Karpas-422 (cell line): Measurements from ENCODE around the gene SMIM35. TPM values are rescaled to one million over a fixed set of nuclear protein-coding genes. Genes with fewer than 3 reads are reported as not detected.

Experiments used
- DNase-seq: peaks from one replicate; pipeline ENCODE4 v3.0.0-alpha.2; 2015
- H2AFZ ChIP-seq: fragments of 200-600 bp; sonication (generic); 2 replicates; pipeline ENCODE4 v1.6.1; 2014; ENCODE audit warnings: antibody characterized with exemption, low read length, mixed read lengths
- H3K27ac ChIP-seq: fragments of 200-600 bp; sonication (generic); 2 replicates; pipeline ENCODE4 v1.5.1; 2014; ENCODE audit warnings: mild to moderate bottlenecking, low read length, moderate library complexity
- H3K27me3 ChIP-seq: fragments of 200-600 bp; sonication (generic); 2 replicates; pipeline ENCODE4 v1.6.1; 2014; ENCODE audit warnings: low read length, mixed read lengths
- H3K36me3 ChIP-seq: fragments of 200-600 bp; sonication (generic); 2 replicates; pipeline ENCODE4 v1.6.1; 2014; ENCODE audit warnings: low read length, mixed read lengths; ENCODE audit not compliant: insufficient read depth
- H3K4me1 ChIP-seq: fragments of 200-600 bp; sonication (generic); 2 replicates; pipeline ENCODE4 v1.6.1; 2014; ENCODE audit warnings: mild to moderate bottlenecking, low read length, mixed read lengths
- H3K4me2 ChIP-seq: fragments of 200-600 bp; sonication (generic); 2 replicates; pipeline ENCODE4 v1.6.1; 2014; ENCODE audit warnings: low read length, low read depth, mild to moderate bottlenecking; ENCODE audit not compliant: poor library complexity, severe bottlenecking
- H3K4me3 ChIP-seq: fragments of 200-600 bp; sonication (generic); 2 replicates; pipeline ENCODE4 v1.5.1; 2014; ENCODE audit warnings: mild to moderate bottlenecking, antibody characterized with exemption, low read length, mixed read lengths
- H3K79me2 ChIP-seq: fragments of 200-600 bp; sonication (generic); 2 replicates; pipeline ENCODE4 v1.6.1; 2014; ENCODE audit warnings: mild to moderate bottlenecking, low read length, mixed read lengths
- H3K9ac ChIP-seq: fragments of 200-600 bp; sonication (generic); 2 replicates; pipeline ENCODE4 v1.6.0; 2014; ENCODE audit warnings: low read length
- H3K9me2 ChIP-seq: fragments of 200-600 bp; sonication (generic), shearing (Covaris generic); replicated peaks from 2 replicates; pipeline ENCODE4 v1.6.0; 2014; ENCODE audit warnings: mild to moderate bottlenecking, low read length, moderate library complexity; ENCODE audit not compliant: insufficient read depth
- H3K9me3 ChIP-seq: fragments of 300-700, 200-600 bp; sonication (generic); 2 replicates; pipeline ENCODE4 v1.6.1; 2014; ENCODE audit warnings: low read length, mixed read lengths
- H4K20me1 ChIP-seq: fragments of 200-600 bp; sonication (generic); 2 replicates; pipeline ENCODE4 v1.6.1; 2014; ENCODE audit warnings: mild to moderate bottlenecking, antibody characterized with exemption, low read length, low read depth; ENCODE audit not compliant: insufficient read depth
- total RNA-seq: library from RNA; depleted of rRNA; stranded (reverse); fragments of >200 nt; shearing (Covaris generic); gene quantifications from 2 replicates; pipeline ENCODE4 v1.2.3, GENCODE V29; 2014; ENCODE audit warnings: low replicate concordance

The SMIM35 gene
- total RNA-seq, 1 experiment from 2014 or later, result not detected

GRCh38 chr11:118114266-118114665, 27.5 kb upstream of the SMIM35 start:
- no peaks in the 10 kb centered on the region for H3K36me3 ChIP-seq
- no peaks in the 10 kb centered on the region for H3K27me3 ChIP-seq
- H2AFZ ChIP-seq, result no peak overlapping the region
- no peaks in the 10 kb centered on the region for H3K4me1 ChIP-seq
- H3K9me2 ChIP-seq, result no peaks in the 10 kb centered on the region
- no peak overlapping the region for H3K9ac ChIP-seq
- H3K27ac ChIP-seq, result no peak overlapping the region
- no peaks in the 10 kb centered on the region for H3K79me2 ChIP-seq
- H3K4me3 ChIP-seq, result no peak overlapping the region
- no peak for DNase-seq
- no peak overlapping the region for H3K4me2 ChIP-seq
- H3K9me3 ChIP-seq, result no peaks in the 10 kb centered on the region
- no peaks in the 10 kb centered on the region for H4K20me1 ChIP-seq

GRCh38 chr11:118112711-118113430, 26.1 kb upstream of the SMIM35 start:
- Histone ChIP-seq H3K9me3 (no peaks in the 10 kb centered on the region), H3K27me3 (no peaks in the 10 kb centered on the region), H3K9me2 (no peaks in the 10 kb centered on the region), H3K4me3 (no peak overlapping the region), H3K9ac (no peak overlapping the region), H3K36me3 (no peaks in the 10 kb centered on the region), H3K4me2 (no peak overlapping the region), H3K4me1 (no peaks in the 10 kb centered on the region), H2AFZ (no peak overlapping the region), H4K20me1 (no peaks in the 10 kb centered on the region), H3K27ac (no peak overlapping the region), H3K79me2 (no peaks in the 10 kb centered on the region)
- no peak for DNase-seq

- Histone ChIP-seq H3K79me2 (no peaks in the 10 kb centered on the region), H3K4me2 (no peak overlapping the region)
Measured at GRCh38 chr11:118111744-118112035, 24.9 kb upstream of the SMIM35 start.

GRCh38 chr11:118111019-118111743, 24.4 kb upstream of the SMIM35 start:
- H3K4me2 ChIP-seq, result no peak overlapping the region
- no peak overlapping the region for H3K4me3 ChIP-seq
- H3K36me3 ChIP-seq, result no peaks in the 10 kb centered on the region
- DNase-seq, result no peak
- no peaks in the 10 kb centered on the region for H3K79me2 ChIP-seq
- no peak overlapping the region for H3K9ac ChIP-seq
- H3K9me3 ChIP-seq, result no peaks in the 10 kb centered on the region
- no peak overlapping the region for H3K27ac ChIP-seq
- H3K27me3 ChIP-seq, result no peaks in the 10 kb centered on the region
- H3K4me1 ChIP-seq, result no peaks in the 10 kb centered on the region
- H3K9me2 ChIP-seq, result no peaks in the 10 kb centered on the region
- no peaks in the 10 kb centered on the region for H4K20me1 ChIP-seq
- H2AFZ ChIP-seq, result no peak overlapping the region

More at GRCh38 chr11:118111744-118112035, 24.9 kb upstream of the SMIM35 start:
- H3K27ac ChIP-seq, result no peak overlapping the region
- H4K20me1 ChIP-seq, result no peaks in the 10 kb centered on the region
- H3K36me3 ChIP-seq, result no peaks in the 10 kb centered on the region
- H3K4me1 ChIP-seq, result no peaks in the 10 kb centered on the region
- no peak overlapping the region for H2AFZ ChIP-seq
- DNase-seq, result no peak
- no peak overlapping the region for H3K9ac ChIP-seq
- no peaks in the 10 kb centered on the region for H3K9me3 ChIP-seq
- no peak overlapping the region for H3K4me3 ChIP-seq
- H3K9me2 ChIP-seq, result no peaks in the 10 kb centered on the region
- H3K27me3 ChIP-seq, result no peaks in the 10 kb centered on the region

- H3K4me2 ChIP-seq, result no peak overlapping the region
Measured at GRCh38 chr11:118109231-118109630, 22.5 kb upstream of the SMIM35 start.

GRCh38 chr11:118108513-118108912, 21.8 kb upstream of the SMIM35 start:
- Histone ChIP-seq H3K9ac (no peak overlapping the region), H3K79me2 (no peaks in the 10 kb centered on the region), H3K36me3 (no peaks in the 10 kb centered on the region), H3K4me3 (no peak overlapping the region), H3K9me3 (no peaks in the 10 kb centered on the region), H4K20me1 (no peaks in the 10 kb centered on the region), H3K4me1 (0 out of 2 replicates have a peak, but pooled peaks cover 3% of the 10 kb centered on the region), H3K9me2 (no peaks in the 10 kb centered on the region), H2AFZ (no peak overlapping the region), H3K4me2 (no peak overlapping the region), H3K27me3 (no peaks in the 10 kb centered on the region), H3K27ac (no peak overlapping the region)
- DNase-seq, result no peak

More at GRCh38 chr11:118109231-118109630, 22.5 kb upstream of the SMIM35 start:
- Histone ChIP-seq H3K4me3 (no peak overlapping the region), H4K20me1 (no peaks in the 10 kb centered on the region), H3K9me3 (no peaks in the 10 kb centered on the region), H3K36me3 (no peaks in the 10 kb centered on the region), H3K9me2 (no peaks in the 10 kb centered on the region), H3K27ac (no peak overlapping the region), H3K4me1 (0 out of 2 replicates have a peak, but pooled peaks cover 3% of the 10 kb centered on the region), H3K79me2 (no peaks in the 10 kb centered on the region), H3K9ac (no peak overlapping the region), H2AFZ (no peak overlapping the region), H3K27me3 (no peaks in the 10 kb centered on the region)
- no peak for DNase-seq

- H3K27me3 ChIP-seq, result no peaks in the 10 kb centered on the region
- no peak overlapping the region for H2AFZ ChIP-seq
- H3K9ac ChIP-seq, result no peak overlapping the region
- H3K4me2 ChIP-seq, result no peak overlapping the region
- H3K36me3 ChIP-seq, result no peaks in the 10 kb centered on the region
- H3K4me1 ChIP-seq, result 0 out of 2 replicates have a peak, but pooled peaks cover 3% of the 10 kb centered on the region
- DNase-seq, result no peak
- H4K20me1 ChIP-seq, result no peaks in the 10 kb centered on the region
- no peak overlapping the region for H3K27ac ChIP-seq
- no peaks in the 10 kb centered on the region for H3K9me2 ChIP-seq
- H3K79me2 ChIP-seq, result no peaks in the 10 kb centered on the region
- H3K4me3 ChIP-seq, result no peak overlapping the region
- H3K9me3 ChIP-seq, result no peaks in the 10 kb centered on the region
Measured at GRCh38 chr11:118106789-118107335, 20.1 kb upstream of the SMIM35 start.

- DNase-seq, result no peak
- Histone ChIP-seq H4K20me1 (no peaks in the 10 kb centered on the region), H2AFZ (no peak overlapping the region), H3K4me1 (0 out of 2 replicates have a peak, but pooled peaks cover 3% of the 10 kb centered on the region), H3K4me3 (no peak overlapping the region), H3K9ac (no peak overlapping the region), H3K27me3 (no peaks in the 10 kb centered on the region), H3K4me2 (no peak overlapping the region), H3K9me2 (no peaks in the 10 kb centered on the region), H3K9me3 (no peaks in the 10 kb centered on the region), H3K27ac (no peak overlapping the region), H3K36me3 (no peaks in the 10 kb centered on the region), H3K79me2 (no peaks in the 10 kb centered on the region)
Measured at GRCh38 chr11:118105657-118106305, 19.0 kb upstream of the SMIM35 start.
